ENCODE results near the gene SETMAR. TPM values are rescaled to one million over a fixed set of nuclear protein-coding genes. Genes with fewer than 3 reads are reported as not detected.
A peak's percentile ranks its signal among the peaks of the same experiment; 100 is the strongest.

Gene SETMAR
- 11.9 and 13.0 TPM in 2 replicates for total RNA-seq

DNA sequence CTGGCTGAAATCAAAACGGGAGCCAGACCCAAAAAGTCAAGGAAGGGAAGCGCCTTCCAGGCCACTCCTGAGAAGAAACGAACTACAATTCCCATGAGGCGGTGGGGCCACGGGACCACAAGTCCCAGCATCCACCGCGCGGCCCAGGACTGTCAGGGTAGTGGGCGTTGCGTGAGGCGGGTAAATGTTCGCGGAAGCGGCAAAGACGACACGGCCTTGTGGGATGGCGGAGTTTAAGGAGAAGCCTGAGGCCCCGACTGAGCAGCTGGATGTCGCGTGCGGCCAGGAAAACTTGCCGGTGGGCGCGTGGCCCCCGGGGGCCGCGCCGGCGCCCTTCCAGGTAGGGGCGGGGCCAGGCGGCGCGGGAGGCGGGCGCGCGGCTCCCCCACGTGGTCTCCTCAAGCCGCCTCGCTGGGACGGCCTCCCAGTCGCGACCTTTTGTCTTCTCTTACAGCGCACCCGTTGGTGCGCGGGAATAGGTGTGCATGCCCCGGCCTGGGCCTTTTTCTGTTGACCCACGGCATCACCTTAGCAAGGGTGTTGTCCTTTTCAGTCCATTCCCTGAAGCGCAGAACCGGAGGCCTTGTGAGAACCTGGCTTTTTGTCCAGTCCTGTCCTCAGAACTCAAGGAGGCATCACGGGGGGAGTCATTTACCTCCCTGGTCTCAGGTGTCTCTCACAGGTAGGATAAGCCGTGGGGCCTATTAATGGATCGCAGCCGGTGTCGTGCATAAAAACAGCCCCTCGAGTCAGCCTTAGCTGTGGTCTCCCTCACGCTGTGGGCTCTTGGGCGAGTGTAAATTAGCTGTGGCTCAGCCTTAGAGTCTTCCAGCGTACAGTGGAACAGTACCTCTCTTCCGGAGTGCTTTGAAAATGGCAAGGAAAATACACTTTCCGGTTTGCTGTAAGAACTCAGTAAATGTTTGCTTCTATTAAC, at the start of gene SETMAR:
TSS of gene SETMAR (plus strand) at position 183 of the 937 bp plus-strand sequence. CDS start at position 185, 2 bp downstream.
- TF ChIP-seq, protein P1, sequence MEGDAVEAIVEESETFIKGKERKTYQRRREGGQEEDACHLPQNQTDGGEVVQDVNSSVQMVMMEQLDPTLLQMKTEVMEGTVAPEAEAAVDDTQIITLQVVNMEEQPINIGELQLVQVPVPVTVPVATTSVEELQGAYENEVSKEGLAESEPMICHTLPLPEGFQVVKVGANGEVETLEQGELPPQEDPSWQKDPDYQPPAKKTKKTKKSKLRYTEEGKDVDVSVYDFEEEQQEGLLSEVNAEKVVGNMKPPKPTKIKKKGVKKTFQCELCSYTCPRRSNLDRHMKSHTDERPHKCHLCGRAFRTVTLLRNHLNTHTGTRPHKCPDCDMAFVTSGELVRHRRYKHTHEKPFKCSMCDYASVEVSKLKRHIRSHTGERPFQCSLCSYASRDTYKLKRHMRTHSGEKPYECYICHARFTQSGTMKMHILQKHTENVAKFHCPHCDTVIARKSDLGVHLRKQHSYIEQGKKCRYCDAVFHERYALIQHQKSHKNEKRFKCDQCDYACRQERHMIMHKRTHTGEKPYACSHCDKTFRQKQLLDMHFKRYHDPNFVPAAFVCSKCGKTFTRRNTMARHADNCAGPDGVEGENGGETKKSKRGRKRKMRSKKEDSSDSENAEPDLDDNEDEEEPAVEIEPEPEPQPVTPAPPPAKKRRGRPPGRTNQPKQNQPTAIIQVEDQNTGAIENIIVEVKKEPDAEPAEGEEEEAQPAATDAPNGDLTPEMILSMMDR (IDR thresholded peaks at IDR 0.05; ENCODE audit: extremely low read depth, low read depth, low read length): no peak
- H4K20me1 ChIP-seq (ENCODE audit: insufficient read depth, low read length): no peaks in the 10 kb centered on the region
- H3K36me3 ChIP-seq (ENCODE audit: insufficient read depth, low read length): no peaks in the 10 kb centered on the region
- peak; percentile 97 for DNase-seq (ENCODE audit: insufficient read length, low spot score, missing footprints)
- H3K27me3 ChIP-seq (ENCODE audit: insufficient read depth, low read length): no peaks in the 10 kb centered on the region
- peak within 1 kb of the TSS; percentile 99 for H2AFZ ChIP-seq (ENCODE audit: low read length)
- H3K9me3 ChIP-seq (ENCODE audit: low read depth, low read length): no peaks in the 10 kb centered on the region
- H3K79me2 ChIP-seq (ENCODE audit: insufficient read depth, low read length): peaks cover 4% of the 10 kb centered on the region
- peak within 1 kb of the TSS; percentile 83 for H3K27ac ChIP-seq (ENCODE audit: low read depth, low read length)
- H3K4me3 ChIP-seq (ENCODE audit: insufficient read depth, low read length): peak within 1 kb of the TSS; percentile 90
- H3K4me2 ChIP-seq (ENCODE audit: insufficient read depth, low read length): peak within 1 kb of the TSS; percentile 99
- H3K4me1 ChIP-seq (ENCODE audit: insufficient read depth, low read length): peaks cover 3% of the 10 kb centered on the region

DNA sequence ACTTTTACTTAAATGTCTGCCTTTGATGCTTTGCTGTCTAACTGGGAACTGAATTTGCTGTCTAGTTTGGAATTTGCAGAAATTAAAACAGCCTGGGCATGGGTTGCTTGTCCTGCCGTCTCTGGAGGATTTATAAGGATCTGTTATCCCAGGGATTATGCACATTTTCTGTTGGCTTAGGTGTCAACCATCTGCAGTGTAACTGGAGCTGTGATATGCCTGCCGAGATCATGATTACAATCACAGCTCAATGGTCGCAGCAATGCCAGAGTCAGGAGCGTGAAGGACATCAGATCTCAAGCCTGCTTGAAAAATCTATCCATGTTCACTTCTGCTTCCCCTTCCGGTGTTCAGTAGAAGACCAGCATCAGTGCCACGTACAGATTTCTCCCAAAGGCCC, 41.8 kb upstream of the SETMAR start:
- Histone ChIP-seq H3K9me3 (ENCODE audit: low read depth, low read length) (no peaks in the 10 kb centered on the region), H3K4me1 (ENCODE audit: insufficient read depth, low read length) (no peaks in the 10 kb centered on the region), H3K79me2 (ENCODE audit: insufficient read depth, low read length) (no peaks in the 10 kb centered on the region), H3K4me2 (ENCODE audit: insufficient read depth, low read length) (no peak overlapping the region), H3K36me3 (ENCODE audit: insufficient read depth, low read length) (no peaks in the 10 kb centered on the region), H4K20me1 (ENCODE audit: insufficient read depth, low read length) (no peaks in the 10 kb centered on the region), H2AFZ (ENCODE audit: low read length) (no peak overlapping the region), H3K4me3 (ENCODE audit: insufficient read depth, low read length) (no peak overlapping the region), H3K27me3 (ENCODE audit: insufficient read depth, low read length) (no peaks in the 10 kb centered on the region), H3K27ac (ENCODE audit: low read depth, low read length) (no peak overlapping the region)
- DNase-seq (ENCODE audit: insufficient read length, low spot score, missing footprints): no peak
- TF ChIP-seq, protein P1 (IDR thresholded peaks at IDR 0.05; ENCODE audit: extremely low read depth, low read depth, low read length): no peak

DNA sequence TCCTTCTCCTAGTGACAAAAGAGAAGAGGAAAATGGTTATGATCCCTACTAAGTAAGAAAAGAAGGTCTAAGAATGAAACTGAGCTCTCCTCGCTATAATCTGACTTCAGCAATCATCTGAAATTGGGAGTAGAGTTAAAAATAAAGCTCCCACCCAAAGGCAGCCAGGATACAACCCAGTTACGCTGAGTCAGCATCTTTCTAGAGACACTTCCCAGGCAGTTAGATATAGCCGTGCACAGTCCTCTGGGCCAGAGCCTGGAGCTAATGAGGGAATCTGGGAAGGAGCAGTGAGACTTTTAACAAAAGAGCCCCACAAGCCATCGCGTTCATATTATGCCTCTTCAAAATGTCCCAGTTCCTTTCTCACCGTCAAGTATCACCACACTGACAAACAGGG, 39.1 kb upstream of the SETMAR start:
- peak; percentile 6 for DNase-seq (ENCODE audit: insufficient read length, low spot score, missing footprints)

DNA sequence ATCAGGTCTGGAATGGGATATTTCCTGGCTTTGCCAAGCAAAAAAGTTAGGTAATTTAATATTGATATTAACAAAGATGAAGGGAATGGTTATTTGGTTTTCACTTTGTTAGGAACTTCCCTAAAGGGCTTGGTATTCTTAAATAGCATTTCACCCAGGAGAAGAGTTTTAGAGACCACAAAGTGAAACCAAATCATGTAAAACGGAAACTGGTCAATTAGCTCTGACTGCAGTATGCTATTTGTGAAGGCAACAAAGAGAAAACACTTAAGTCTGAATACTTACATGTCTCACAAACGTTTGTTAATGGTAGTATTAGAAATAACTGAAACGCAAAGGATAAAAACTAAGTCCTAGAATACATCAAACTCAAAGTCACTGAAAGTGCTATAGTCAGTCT, 32.4 kb upstream of the SETMAR start:
- H3K27me3 ChIP-seq (ENCODE audit: insufficient read depth, low read length): peaks cover 2% of the 10 kb centered on the region
- no peak overlapping the region for H2AFZ ChIP-seq (ENCODE audit: low read length)
- no peaks in the 10 kb centered on the region for H4K20me1 ChIP-seq (ENCODE audit: insufficient read depth, low read length)
- no peak for DNase-seq (ENCODE audit: insufficient read length, low spot score, missing footprints)
- H3K4me3 ChIP-seq (ENCODE audit: insufficient read depth, low read length): no peak overlapping the region
- H3K79me2 ChIP-seq (ENCODE audit: insufficient read depth, low read length): no peaks in the 10 kb centered on the region
- TF ChIP-seq, protein P1 (IDR thresholded peaks at IDR 0.05; ENCODE audit: extremely low read depth, low read depth, low read length): no peak
- H3K4me2 ChIP-seq (ENCODE audit: insufficient read depth, low read length): peak overlapping the region; percentile 33
- no peaks in the 10 kb centered on the region for H3K9me3 ChIP-seq (ENCODE audit: low read depth, low read length)
- no peak overlapping the region for H3K27ac ChIP-seq (ENCODE audit: low read depth, low read length)
- no peaks in the 10 kb centered on the region for H3K4me1 ChIP-seq (ENCODE audit: insufficient read depth, low read length)
- H3K36me3 ChIP-seq (ENCODE audit: insufficient read depth, low read length): no peaks in the 10 kb centered on the region

More for the DNA sequence above, 39.1 kb upstream of the SETMAR start:
- Histone ChIP-seq H3K4me1 (ENCODE audit: insufficient read depth, low read length) (no peaks in the 10 kb centered on the region), H3K36me3 (ENCODE audit: insufficient read depth, low read length) (no peaks in the 10 kb centered on the region), H3K4me3 (ENCODE audit: insufficient read depth, low read length) (no peak overlapping the region), H3K9me3 (ENCODE audit: low read depth, low read length) (no peaks in the 10 kb centered on the region), H3K79me2 (ENCODE audit: insufficient read depth, low read length) (no peaks in the 10 kb centered on the region), H2AFZ (ENCODE audit: low read length) (no peak overlapping the region), H3K4me2 (ENCODE audit: insufficient read depth, low read length) (no peak overlapping the region), H3K27ac (ENCODE audit: low read depth, low read length) (no peak overlapping the region), H4K20me1 (ENCODE audit: insufficient read depth, low read length) (no peaks in the 10 kb centered on the region), H3K27me3 (ENCODE audit: insufficient read depth, low read length) (no peaks in the 10 kb centered on the region)
- TF ChIP-seq, protein P1 (IDR thresholded peaks at IDR 0.05; ENCODE audit: extremely low read depth, low read depth, low read length): no peak

All from osteoblast (primary cell).